HG02938 (cell line): Measurements from ENCODE around the gene NDUFB10.
"Not testable (repeated sequence)": the region's sequence is repeated elsewhere in the genome, so short reads cannot be mapped to it uniquely, and the experiment has no call there.

Experiments
- ATAC-seq: cut with Tn5 transposase; IDR thresholded peaks from one replicate; pipeline ENCODE4 v1.9.1; 2021; ENCODE audit warnings: mild to moderate bottlenecking, moderate library complexity; ENCODE audit not compliant: unreplicated experiment

The NDUFB10 gene

GRCh38 chr16:1923299-1924034, 35.9 kb upstream of the NDUFB10 start:
- ATAC-seq: no peak

DNA sequence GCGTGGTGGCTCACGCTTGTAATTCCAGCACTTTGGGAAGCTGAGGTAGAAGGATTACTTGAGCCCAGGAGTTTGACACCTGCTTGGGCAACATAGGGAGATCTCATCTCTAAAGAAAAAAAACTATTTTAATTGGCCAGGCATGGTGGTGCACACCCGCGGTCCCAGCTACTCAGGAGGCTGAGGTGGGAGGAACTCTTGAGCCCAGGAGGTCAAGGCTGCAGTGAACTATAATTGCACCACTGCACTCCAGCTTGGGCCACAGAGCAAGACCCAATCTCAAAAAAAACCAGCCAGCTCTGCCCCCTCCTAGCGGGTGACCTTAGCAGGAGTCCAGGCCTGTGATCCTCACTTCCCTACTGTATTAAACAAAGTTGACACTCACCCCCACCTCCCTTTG, 35.2 kb upstream of the NDUFB10 start:
- ATAC-seq: no peak

DNA sequence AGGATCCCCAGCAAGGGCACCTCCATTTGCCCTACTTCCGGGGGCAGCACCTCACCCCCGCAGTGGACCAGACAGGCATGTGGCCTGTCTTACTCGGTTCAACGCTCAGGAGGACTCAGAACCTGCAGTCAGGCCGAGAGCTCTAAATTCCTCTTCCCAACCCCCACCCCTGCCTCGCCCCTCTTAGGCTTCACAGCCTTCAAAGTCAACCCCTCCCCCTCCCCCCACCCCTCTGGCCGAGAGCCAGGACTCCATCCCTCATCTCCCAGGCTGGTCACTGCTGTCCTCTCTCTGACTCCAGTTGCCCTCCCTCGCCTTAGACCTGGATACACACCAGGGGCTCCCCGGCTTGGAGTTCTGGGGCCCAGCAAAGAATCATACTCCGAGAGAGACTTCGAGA, 33.1 kb upstream of the NDUFB10 start:
- ATAC-seq: no peak

DNA sequence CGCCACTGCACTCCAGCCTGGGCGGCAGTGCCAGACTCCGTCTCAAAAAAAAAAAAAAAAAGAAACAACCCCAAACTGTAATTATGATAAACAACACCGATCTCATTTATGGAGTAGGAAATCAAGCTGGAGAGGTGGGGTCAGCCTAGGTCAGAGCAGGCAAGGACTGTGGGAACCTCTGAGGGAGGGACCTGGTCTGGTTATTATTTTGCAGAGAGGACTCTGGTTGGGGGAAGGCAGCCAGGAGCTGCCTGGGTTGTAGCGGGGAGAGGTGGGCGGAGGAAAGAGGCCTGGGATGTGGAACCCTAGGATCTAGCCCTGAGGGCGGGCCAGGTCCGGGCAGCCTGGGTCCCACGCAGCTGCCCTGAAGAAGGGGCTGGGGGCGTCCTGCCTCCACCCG, 30.2 kb upstream of the NDUFB10 start:
- no peak for ATAC-seq

GRCh38 chr16:1929578-1930337, 29.6 kb upstream of the NDUFB10 start:
- ATAC-seq: peak; percentile 81

DNA sequence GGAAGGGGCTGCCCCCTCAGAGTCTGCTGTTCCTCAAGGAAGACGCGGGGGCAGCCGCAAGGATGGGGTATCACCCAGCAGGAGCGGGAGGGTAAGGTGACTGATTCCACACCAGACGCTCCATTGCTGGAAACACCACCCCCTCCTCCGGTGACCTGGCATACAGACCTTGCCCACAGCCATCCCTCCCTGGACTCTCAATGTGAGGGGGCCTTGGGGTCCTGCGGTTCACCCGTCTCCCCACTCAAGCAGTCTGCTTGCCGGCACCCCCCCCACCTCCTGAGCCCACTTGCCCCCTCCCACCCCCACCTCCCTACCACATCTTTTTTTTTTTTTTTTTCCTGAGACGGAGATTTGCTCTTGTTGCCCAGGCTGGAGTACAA, 29.0 kb upstream of the NDUFB10 start:
- ATAC-seq: no peak

GRCh38 chr16:1932050-1933028, 27.0 kb upstream of the NDUFB10 start:
- no peak for ATAC-seq

DNA sequence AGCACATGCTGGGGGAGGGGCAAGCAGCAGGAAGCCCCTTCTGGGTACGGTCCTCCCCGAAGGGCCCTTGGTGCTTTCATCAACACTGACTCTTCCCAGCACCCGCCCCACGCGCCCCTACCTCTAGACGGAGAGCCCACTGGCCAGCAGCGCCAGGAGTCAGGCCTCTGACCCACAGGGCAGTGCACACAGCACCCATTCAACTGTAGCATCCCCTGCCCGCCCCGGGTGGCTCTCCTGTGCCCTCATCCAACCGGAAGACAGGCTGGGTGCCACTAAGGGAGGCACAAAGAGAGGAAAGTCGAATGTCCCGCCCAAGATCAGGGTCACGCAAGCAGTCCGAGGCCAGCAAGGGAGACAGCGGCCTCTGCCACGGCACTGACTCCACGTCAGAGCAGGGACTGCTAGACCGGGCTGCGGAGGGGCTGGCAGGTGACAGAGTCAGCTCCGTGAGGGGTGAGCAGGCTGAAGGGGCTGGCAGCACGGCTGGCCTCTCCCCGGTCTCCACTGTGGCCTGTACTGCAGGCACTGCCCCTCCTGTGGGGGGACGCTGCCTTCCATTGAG, 26.2 kb upstream of the NDUFB10 start:
- ATAC-seq: no peak

DNA sequence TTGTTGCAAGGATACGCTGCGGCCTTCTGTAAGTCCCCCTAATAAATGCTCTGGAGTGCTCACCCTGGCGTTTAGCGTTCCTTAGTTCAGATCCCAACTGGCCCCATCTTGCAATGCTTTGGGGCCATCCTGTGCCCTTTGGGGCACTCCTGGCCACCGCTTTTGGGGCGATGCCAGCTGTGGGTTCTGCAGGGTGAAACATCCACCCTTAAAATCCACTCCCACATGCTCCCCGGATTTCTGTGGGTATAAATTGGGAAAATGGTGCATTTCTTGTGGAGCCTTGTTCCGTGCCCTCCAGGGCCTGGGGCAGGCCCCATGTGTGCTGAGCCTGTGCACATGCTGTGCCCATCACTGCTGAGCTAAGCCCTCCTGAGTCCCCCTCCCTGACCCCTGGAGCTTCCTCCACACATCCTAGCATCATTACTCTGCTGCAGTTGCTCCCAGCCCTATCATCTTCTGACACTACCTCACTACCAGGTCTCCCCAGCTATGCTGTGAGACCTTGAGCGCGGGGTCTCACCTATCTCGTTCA, 22.3 kb upstream of the NDUFB10 start:
- ATAC-seq: no peak

- ATAC-seq: no peak
Observed at GRCh38 chr16:1938316-1938715, 21.0 kb upstream of the NDUFB10 start.

GRCh38 chr16:1938910-1939309, 20.4 kb upstream of the NDUFB10 start:
- no peak for ATAC-seq

DNA sequence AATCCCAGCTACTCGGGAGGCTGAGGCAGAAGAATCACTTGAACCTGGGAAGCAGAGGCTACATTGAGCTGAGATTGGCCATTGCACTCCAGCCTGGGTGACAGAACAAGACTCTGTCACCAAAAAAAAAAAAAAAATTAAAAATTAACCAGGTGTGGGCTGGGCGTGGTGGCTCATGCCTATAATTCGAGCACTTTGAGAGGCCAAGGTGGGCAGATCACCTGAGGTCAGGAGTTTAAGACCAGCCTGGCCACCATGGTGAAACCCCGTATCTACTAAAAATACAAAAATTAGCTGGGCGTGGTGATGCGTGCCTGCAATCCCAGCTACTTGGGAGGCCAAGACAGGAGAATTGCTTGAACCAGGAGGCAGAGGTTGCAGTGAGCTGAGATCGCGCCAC, 19.5 kb upstream of the NDUFB10 start:
- not testable (repeated sequence) for ATAC-seq

GRCh38 chr16:1940273-1941161, 18.8 kb upstream of the NDUFB10 start:
- no peak for ATAC-seq

DNA sequence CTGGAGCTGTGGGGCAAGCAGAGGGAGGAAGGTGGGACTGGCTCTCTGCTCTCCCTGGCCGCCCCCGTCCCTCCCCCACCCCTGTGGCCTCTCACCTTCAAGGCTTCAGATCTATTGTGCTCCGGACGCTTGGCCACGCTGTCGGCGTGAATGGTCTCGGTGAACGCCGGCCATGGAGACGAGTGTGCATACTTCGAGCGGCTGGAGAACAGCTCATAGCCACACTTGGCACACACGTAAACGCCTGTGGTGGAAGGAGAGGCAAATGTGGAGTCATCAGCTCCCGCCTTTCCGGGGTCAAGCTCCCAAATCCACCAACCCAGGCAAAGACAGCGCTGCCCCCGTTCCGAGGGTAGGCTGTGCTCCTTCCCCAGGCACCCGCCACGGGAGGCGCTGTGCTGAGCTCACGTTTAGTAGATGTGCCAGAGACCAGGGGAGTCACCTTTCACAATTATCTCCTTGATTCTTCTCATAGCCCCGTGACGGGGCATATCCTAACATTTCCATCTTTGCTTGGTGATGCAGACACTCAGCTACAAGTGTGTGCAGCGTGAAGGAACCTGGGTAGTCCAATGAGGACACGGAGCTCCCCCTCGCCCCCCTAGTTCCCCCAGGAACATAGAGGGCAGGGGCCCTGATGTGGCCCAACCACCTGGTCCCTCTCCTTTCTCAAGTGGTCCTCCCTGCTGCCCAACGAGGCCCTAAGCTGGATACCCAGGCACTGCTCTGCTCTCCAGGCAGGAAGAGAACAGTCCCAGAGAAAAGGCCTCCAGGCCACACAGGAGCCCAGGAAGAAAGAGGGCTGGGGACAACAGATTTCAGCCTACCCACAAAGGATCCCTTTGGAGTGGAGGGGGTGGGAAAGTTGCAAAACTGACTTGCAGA, 17.9 kb upstream of the NDUFB10 start:
- ATAC-seq: no peak

DNA sequence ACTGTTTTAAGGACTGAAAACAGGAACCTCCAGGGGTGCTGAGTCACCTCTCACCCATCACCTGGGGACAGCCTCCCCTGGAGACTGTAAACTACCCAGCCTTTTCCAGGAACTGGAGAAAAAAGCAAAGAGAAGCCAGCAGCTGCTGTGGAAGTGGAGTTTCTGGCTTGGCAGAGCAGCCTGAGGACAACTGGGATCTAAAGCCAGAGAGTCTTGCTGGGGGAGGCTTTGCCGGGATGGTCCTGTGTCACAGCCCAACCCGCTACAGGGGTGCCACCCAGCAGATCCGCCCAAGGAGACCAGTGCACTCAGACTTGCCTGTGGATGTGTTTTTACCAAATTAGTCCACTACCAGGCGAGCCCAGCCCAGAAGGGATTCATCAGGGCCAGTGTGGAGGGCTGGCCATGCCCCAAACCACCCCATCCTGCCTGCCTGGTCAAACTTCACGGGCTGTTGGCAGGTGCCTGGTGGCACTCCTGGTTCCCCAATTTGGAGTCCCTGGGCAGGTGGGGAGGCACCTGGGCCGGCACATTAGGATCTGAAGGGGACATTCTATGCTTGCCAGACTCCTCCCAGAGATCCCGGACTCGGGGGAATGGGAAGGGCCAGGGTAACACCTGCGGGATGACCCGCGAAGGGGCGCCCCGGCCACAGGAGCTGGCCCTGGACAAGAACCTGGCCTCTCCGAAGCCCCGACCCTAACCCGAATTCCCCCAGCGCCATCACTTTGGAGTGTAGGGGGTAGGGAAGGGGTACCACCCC, 17.1 kb upstream of the NDUFB10 start:
- ATAC-seq: no peak

DNA sequence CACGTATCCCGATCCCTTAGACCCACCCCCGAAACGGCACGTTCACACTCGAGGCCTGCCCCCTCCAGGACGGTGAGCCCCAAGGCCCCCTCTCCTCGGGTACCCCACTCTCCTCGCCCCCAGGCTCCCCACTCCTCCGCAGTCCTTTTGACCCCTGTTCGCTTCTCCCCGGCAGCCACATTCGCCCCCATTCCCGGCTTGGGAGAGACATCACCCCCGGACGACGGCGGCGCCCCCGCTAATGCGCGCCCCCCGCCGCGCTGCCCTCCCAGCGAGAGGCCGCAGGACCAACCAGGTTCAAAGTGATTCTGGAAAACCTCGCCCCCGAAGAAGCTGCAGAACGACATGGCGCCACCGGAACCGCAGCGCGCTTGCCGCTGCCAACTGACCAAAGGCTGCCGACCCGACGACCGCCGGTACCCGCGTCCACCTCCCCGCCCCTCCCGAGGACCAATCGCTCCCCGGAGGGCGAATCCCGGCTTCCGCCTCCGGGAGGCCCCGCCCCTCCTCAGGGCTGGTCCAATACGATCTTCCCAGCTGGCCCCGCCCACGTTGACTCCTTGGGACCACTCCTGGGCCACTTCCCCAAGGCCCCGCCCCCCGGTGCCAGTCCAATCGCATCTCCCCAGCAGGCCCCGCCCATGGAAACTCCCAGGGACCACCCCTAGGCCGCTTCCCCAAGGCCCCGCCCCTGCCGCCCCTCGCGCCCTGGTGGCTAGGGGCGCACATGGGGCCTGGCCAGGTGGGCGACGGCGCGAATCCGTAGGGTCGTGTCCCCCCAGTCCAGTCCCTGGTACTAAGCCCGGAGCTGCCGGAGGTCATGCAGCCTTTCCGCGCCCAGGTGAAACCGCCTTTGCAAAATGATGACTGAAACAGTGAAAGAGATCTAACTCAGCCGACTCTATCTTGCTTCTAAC, 16.3 kb upstream of the NDUFB10 start, which contains the start of gene MSRB1:
Gene MSRB1 (minus strand): TSS at position 390 of the 917 bp plus-strand sequence. CDS start 43 bp downstream, at position 347.
- peak; percentile 87 for ATAC-seq
